ENCODE data around the gene SND1. TPM values are rescaled to one million over a fixed set of nuclear protein-coding genes. Genes with fewer than 3 reads are reported as not detected.
A peak's percentile ranks its signal among the peaks of the same experiment; 100 is the strongest.

SND1 gene
- total and polyA plus RNA-seq, 10 of the 15 experiments (the other 5 are each of a cell fraction or from before 2014, with no cell fraction given): 52.4 to 270 (median 146) TPM

DNA sequence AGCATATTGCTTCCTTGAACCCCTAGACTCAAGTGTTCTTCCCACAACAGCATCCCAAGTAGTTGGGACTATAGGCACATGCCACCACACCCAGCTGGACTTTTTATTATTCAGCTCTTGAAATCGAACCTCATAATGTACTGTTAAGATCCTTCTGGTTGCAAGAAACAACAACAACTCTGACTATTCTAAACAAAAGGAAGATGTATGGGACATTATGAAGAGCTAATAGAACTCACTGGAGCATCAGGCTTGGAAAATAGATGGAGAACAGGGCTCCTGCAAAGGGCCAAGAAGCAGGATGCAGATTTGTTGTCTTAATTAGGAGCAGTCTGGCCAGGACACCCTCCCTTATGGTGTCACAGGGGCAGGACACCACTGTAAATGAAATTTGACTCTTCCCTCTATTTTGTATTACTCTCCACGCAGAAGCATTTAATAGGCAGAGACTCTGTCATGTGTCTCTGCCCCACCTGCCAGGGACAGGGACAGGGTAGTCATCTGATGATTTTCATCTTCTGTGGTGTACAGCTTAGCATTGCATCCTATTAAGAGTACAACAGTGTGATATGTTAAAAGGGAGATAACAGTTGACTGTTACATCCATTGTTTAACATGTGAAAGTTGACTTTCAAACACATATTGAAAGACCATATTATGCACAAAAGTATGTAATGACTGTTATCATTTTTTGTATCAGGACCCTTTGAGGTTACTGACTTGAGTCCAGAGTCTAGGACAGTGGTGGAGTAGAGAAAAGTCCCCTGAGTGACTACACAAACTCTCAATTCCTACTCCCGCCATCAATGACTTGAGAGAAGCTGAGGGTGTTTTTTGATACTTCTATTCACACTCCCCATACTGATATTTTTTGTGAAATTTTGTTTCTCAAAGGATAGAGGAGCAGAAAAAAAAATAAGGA, 222.0 kb downstream of the SND1 start:
- FAIRE-seq (no peak), DNase-seq (ENCODE audit: low read depth, low spot score) (no peak), ATAC-seq (peak; percentile 78)
- BruUV-seq (replicated peaks): no TSS peak
- Histone ChIP-seq H3K4me2 (ENCODE audit: control insufficient read depth, insufficient read depth) (no peak overlapping the region), H3K27ac (ENCODE audit: control insufficient read depth, insufficient read depth) (no peak overlapping the region), H3K36me3 (ENCODE audit: control insufficient read depth in 2 of 2, insufficient read depth in 2 of 2, low read length in 1 of 2) (no peaks in the 10 kb centered on the region; a peak in 2 of 4 replicates), H2AFZ (ENCODE audit: control insufficient read depth, low read depth, low read length) (no peak overlapping the region), H3K9ac (ENCODE audit: control insufficient read depth, insufficient read depth, low read length) (no peak overlapping the region), H4K20me1 (ENCODE audit: control insufficient read depth, insufficient read depth) (no peaks in the 10 kb centered on the region), H3K9me3 (replicated peaks; ENCODE audit: control insufficient read depth, insufficient read depth, low read length) (no peaks in the 10 kb centered on the region; the same call in 1 of the 3 replicates), H3K79me2 (ENCODE audit: control insufficient read depth, insufficient read depth, low read length) (peaks cover 11% of the 10 kb centered on the region), H3K4me3 (no peak overlapping the region), H3K4me1 (ENCODE audit: control insufficient read depth, insufficient read depth, low read length) (peaks cover 7% of the 10 kb centered on the region; the same call in 1 of the 2 replicates), H3K27me3 (replicated peaks in 1 of 2; ENCODE audit: control insufficient read depth in 2 of 2, insufficient read depth in 2 of 2, low read length in 1 of 2) (no peaks in the 10 kb centered on the region)
- ChIA-PET CTCF (no interaction called here), SMC1A (ENCODE audit: uncharacterized antibody, unreplicated experiment) (interaction anchor here (0.8 to 1.0 kb wide), 3 partner anchors 25 to 153 kb away, joined by 3 read pairs; no protein-coding TSS in a partner anchor), RAD21 (ENCODE audit: unreplicated experiment) (interaction anchor here (0.7 to 1.4 kb wide), 2 partner anchors 26 to 30 kb away, joined by 3 read pairs; no protein-coding TSS in a partner anchor), POLR2A (interaction anchor here (0.9 kb wide), 1 partner anchor 10 kb away, joined by 5 read pairs; no protein-coding TSS in a partner anchor)
- in situ Hi-C loops (cut with MboI) (no loop called here), intact Hi-C loops (cut with micrococcal nuclease; ENCODE audit: unreplicated experiment) (no loop called here)
- WGBS (ENCODE audit: insufficient coverage, insufficient replicate concordance, low lambda C conversion rate, missing lambda C conversion rate): 67% methylated on average over 3 of the region's 3 CpGs
- TF ChIP-seq NRF1 (conservative IDR thresholded peaks at IDR 0.05; ENCODE audit: low read depth, low read length): no peak
- no peak for TF ChIP-seq CBX5 (IDR thresholded peaks at IDR 0.05; ENCODE audit: low read depth)
- TF ChIP-seq HSF1 (IDR thresholded peaks at IDR 0.05; ENCODE audit: low read depth, low read length): no peak
- TF ChIP-seq RAD51 (IDR thresholded peaks at IDR 0.05): peak; percentile 42; the same call in 1 of the 2 replicates
- TF ChIP-seq NFYA (IDR thresholded peaks at IDR 0.05; ENCODE audit: borderline replicate concordance, low read depth, low read length): no peak
- 0 out of 4 replicates have a peak, but pooled peaks of 1 of the 2 experiments have one; percentile 19 for TF ChIP-seq IKZF2 (IDR thresholded peaks at IDR 0.05)
- TF ChIP-seq IRF4 (IDR thresholded peaks at IDR 0.05; ENCODE audit: low read depth, low read length): 0 out of 2 replicates have a peak, but pooled peaks have one; percentile 10
- TF ChIP-seq NFYB (IDR thresholded peaks at IDR 0.05; ENCODE audit: insufficient read depth, low read depth, low read length): peak; percentile 49; the same call in 1 of the 2 replicates
- TF ChIP-seq RUNX3 (IDR thresholded peaks at IDR 0.05; ENCODE audit: low read length): peak; percentile 37; the same call in 1 of the 2 replicates
- peak; percentile 43; the same call in 1 of the 2 replicates for TF ChIP-seq JUNB (IDR thresholded peaks at IDR 0.05)

All from GM12878 (cell line).